ENCODE data around the gene BCR.
A peak's percentile ranks its signal among the peaks of the same experiment; 100 is the strongest.
"Not testable (repeated sequence)": the region's sequence is repeated elsewhere in the genome, so short reads cannot be mapped to it uniquely, and the experiment has no call there.

Gene BCR

GRCh38 chr22:23289851-23290724 is 109.8 kb downstream of the BCR start:
- peak; percentile 64 for DNase-seq (ENCODE audit: low read depth)

- no peak for DNase-seq (ENCODE audit: low read depth)
Measured at GRCh38 chr22:23291806-23292452, 111.6 kb downstream of the BCR start.

GRCh38 chr22:23292453-23293350 is 112.4 kb downstream of the BCR start:
- no peak for DNase-seq (ENCODE audit: low read depth)

- no peak for DNase-seq (ENCODE audit: low read depth)
Measured at GRCh38 chr22:23293720-23294119, 113.4 kb downstream of the BCR start.

GRCh38 chr22:23294221-23294620 is 113.9 kb downstream of the BCR start:
- no peak for DNase-seq (ENCODE audit: low read depth)

- no peak for DNase-seq (ENCODE audit: low read depth)
Measured at GRCh38 chr22:23300476-23300875, 120.2 kb downstream of the BCR start.

GRCh38 chr22:23301591-23301990 is 121.3 kb downstream of the BCR start:
- DNase-seq (ENCODE audit: low read depth) = no peak

GRCh38 chr22:23302171-23303002 is 122.1 kb downstream of the BCR start:
- no peak for DNase-seq (ENCODE audit: low read depth)

- DNase-seq (ENCODE audit: low read depth) = peak; percentile 46
Measured at GRCh38 chr22:23305321-23305910, 125.1 kb downstream of the BCR start.

- DNase-seq (ENCODE audit: low read depth) = peak; percentile 91
Measured at GRCh38 chr22:23305922-23306374, 125.6 kb downstream of the BCR start.

GRCh38 chr22:23306438-23306921 is 126.2 kb downstream of the BCR start:
- DNase-seq (ENCODE audit: low read depth) = peak; percentile 63

- DNase-seq (ENCODE audit: low read depth) = no peak
Measured at GRCh38 chr22:23306926-23307325, 126.6 kb downstream of the BCR start.

- DNase-seq (ENCODE audit: low read depth) = not testable (repeated sequence)
Measured at GRCh38 chr22:23307511-23307910, 127.2 kb downstream of the BCR start.

- not testable (repeated sequence) for DNase-seq (ENCODE audit: low read depth)
Measured at GRCh38 chr22:23309261-23309660, 129.0 kb downstream of the BCR start.

GRCh38 chr22:23310443-23311097 is 130.3 kb downstream of the BCR start:
- DNase-seq (ENCODE audit: low read depth) = not testable (repeated sequence)

- not testable (repeated sequence) for DNase-seq (ENCODE audit: low read depth)
Measured at GRCh38 chr22:23311635-23312420, 131.5 kb downstream of the BCR start.

GRCh38 chr22:23313791-23314567 is 133.7 kb downstream of the BCR start:
- no peak for DNase-seq (ENCODE audit: low read depth)

GRCh38 chr22:23315341-23315917 is 135.1 kb downstream of the BCR start:
- DNase-seq (ENCODE audit: low read depth) = peak; percentile 46

Data from fibroblast of gingiva (primary cell).